GM23338 (cell line): ENCODE measurements around the gene DDX18.

Source experiments
- CTCF ChIP-seq, 2 experiments: fragments of 200-600 bp in 1 of 2; sonication (generic) in 1 of 2; conservative IDR thresholded peaks; 2 replicates each; pipeline versions ENCODE4 v1.5.1 to v1.6.1; 2016 to 2017; ENCODE audit warnings: antibody characterized with exemption in 2 of 2, low read depth in 2 of 2, mild to moderate bottlenecking in 2 of 2, moderate library complexity in 1 of 2
- POLR2AphosphoS5 ChIP-seq: IDR thresholded peaks from 2 replicates; pipeline ENCODE4 v1.6.1; 2016; ENCODE audit warnings: antibody characterized with exemption, low read depth

GRCh38 chr2:117818921-117819320, 4.4 kb downstream of the DDX18 start:
- TF ChIP-seq POLR2AphosphoS5 (no peak), CTCF (conservative IDR thresholded peaks at IDR 0.05; ENCODE audit: low read depth in 2 of 2) (no peak)
